ENCODE data around the gene PLCXD1. TPM values are rescaled to one million over a fixed set of nuclear protein-coding genes. Genes with fewer than 3 reads are reported as not detected.
"Not testable (repeated sequence)": the region's sequence is repeated elsewhere in the genome, so short reads cannot be mapped to it uniquely, and the experiment has no call there.

The PLCXD1 gene
- total RNA-seq, 4 donors from 2014 or later, result 2.8 to 19.5 (median 8.1) TPM

GRCh38 chrX:275967-276580, 5.1 kb upstream of the PLCXD1 start:
- Histone ChIP-seq H3K4me1 (peaks cover 4 to 10% of the 10 kb centered on the region in 2 donors), H3K4me3 (peak overlapping the region; percentile 22 to 23), H3K9me3 (no peaks in the 10 kb centered on the region), H3K36me3 (no peaks in the 10 kb centered on the region), H3K27ac (no peak overlapping the region), H3K27me3 (peaks cover 0 to 13% of the 10 kb centered on the region in 2 donors)
- intact Hi-C loops (cut with DNase I; ENCODE audit: low total_unique reads), result no loop called here
- DNase-seq, result peak in 1 of 2 donors; percentile 34
- TF ChIP-seq, protein P1, sequence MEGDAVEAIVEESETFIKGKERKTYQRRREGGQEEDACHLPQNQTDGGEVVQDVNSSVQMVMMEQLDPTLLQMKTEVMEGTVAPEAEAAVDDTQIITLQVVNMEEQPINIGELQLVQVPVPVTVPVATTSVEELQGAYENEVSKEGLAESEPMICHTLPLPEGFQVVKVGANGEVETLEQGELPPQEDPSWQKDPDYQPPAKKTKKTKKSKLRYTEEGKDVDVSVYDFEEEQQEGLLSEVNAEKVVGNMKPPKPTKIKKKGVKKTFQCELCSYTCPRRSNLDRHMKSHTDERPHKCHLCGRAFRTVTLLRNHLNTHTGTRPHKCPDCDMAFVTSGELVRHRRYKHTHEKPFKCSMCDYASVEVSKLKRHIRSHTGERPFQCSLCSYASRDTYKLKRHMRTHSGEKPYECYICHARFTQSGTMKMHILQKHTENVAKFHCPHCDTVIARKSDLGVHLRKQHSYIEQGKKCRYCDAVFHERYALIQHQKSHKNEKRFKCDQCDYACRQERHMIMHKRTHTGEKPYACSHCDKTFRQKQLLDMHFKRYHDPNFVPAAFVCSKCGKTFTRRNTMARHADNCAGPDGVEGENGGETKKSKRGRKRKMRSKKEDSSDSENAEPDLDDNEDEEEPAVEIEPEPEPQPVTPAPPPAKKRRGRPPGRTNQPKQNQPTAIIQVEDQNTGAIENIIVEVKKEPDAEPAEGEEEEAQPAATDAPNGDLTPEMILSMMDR (IDR thresholded peaks at IDR 0.05), result no peak
- TF ChIP-seq POLR2A (IDR thresholded peaks at IDR 0.05), result no peak

DNA sequence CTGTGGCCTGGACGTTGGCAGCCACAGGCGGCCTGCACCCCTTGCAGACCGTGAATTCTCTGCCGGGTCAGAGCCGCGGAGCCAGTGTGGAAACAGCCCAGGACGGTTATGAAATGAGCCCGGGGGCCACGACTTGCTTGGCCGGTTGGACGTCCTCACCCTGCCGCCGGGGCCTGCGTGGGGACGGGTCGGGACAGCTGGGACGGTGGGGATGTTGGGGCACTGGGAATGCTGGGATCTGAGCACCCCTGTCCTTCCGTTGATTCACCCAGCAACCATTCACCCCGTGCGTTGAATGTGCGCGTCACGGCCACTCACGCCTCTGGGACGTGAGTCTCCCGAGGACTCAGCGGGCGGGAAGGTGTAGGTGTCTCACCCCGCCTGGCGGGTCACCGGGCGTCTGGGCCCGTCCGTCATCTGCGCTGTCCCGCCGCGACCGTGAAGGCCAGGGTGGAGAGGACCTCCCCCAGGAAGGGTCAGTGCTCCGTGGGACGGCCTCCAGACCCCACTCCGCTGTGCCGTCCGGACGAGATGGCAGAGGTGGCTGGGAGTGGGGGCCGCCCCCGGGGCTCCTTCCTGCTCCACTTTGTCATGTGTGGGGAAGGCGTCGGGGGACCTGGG, 4.5 kb upstream of the PLCXD1 start:
- peaks cover 4 to 10% of the 10 kb centered on the region in 2 donors for H3K4me1 ChIP-seq
- H3K36me3 ChIP-seq, result no peaks in the 10 kb centered on the region
- peaks cover 0 to 13% of the 10 kb centered on the region in 2 donors for H3K27me3 ChIP-seq
- no peak for DNase-seq
- no peaks in the 10 kb centered on the region for H3K9me3 ChIP-seq
- intact Hi-C loops (cut with DNase I; ENCODE audit: low total_unique reads), result no loop called here
- H3K4me3 ChIP-seq, result peak overlapping the region; percentile 22 to 23
- TF ChIP-seq, protein P1 (IDR thresholded peaks at IDR 0.05), result no peak
- no peak for TF ChIP-seq POLR2A (IDR thresholded peaks at IDR 0.05)
- no peak overlapping the region for H3K27ac ChIP-seq

DNA sequence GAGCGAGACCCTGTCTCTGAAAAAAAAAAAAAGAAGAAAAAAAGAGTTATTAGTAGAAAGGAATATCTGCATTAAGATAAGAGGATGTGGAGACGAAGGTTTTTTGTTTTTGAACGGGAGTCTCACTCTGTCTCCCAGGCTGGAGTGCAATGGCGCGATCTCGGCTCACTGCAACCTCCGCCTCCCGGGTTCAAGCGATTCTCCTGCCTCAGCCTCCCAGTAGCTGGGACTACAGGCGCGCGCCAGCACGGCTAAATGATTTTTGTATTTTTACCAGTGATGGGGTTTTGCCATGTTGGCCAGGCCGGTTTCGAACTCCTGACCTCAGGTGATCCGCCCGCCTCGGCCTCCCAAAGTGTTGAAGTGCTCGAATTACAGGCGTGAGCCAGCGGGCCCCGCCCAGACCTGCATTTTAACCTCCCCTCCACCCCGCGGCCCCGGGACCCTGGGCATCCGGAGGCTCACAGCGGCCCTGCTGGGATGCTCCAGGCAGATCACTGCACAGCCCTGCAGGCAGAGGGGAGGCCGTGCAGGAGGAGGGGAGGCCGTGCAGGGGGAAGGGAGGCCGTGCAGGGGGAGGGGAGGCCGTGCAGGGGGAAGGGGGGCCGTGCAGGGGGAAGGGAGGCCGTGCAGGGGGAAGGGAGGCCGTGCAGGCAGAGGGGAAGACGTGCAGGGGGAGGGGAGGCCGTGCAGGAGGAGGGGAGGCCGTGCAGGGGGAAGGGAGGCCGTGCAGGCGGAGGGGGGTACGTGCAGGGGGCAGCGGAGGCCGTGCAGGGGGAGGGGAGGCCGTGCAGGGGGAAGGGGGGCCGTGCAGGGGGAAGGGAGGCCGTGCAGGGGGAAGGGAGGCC, 1.2 kb upstream of the PLCXD1 start:
- intact Hi-C loops (cut with DNase I; ENCODE audit: low total_unique reads), result loop anchor here (10.0 kb wide), 1 partner anchor 105 kb away; the partner anchor contains the start of gene PPP2R3B

DNA sequence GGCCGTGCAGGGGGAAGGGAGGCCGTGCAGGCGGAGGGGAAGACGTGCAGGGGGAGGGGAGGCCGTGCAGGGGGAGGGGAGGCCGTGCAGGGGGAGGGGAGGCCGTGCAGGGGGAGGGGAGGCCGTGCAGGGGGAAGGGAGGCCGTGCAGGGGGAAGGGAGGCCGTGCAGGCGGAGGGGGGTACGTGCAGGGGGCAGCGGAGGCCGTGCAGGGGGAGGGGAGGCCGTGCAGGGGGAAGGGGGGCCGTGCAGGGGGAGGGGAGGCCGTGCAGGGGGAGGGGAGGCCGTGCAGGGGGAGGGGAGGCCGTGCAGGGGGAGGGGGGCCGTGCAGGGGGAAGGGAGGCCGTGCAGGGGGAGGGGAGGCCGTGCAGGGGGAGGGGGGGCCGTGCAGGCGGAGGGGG, 459 bp upstream of the PLCXD1 start:
- Histone ChIP-seq H3K27me3 (peaks cover 0 to 12% of the 10 kb centered on the region in 2 donors), H3K4me3 (peak overlapping the region in 1 of 2 donors; percentile 28)
- not testable (repeated sequence) for H3K27ac ChIP-seq, H3K4me1 ChIP-seq, H3K9me3 ChIP-seq, DNase-seq, H3K36me3 ChIP-seq
- intact Hi-C loops (cut with DNase I; ENCODE audit: low total_unique reads), result loop anchor here (10.0 kb wide), 1 partner anchor 104 kb away; the partner anchor contains the start of gene PPP2R3B

More for the DNA sequence above, 1.2 kb upstream of the PLCXD1 start:
- not testable (repeated sequence) for H3K36me3 ChIP-seq, H3K4me1 ChIP-seq, H3K9me3 ChIP-seq, H3K27ac ChIP-seq, DNase-seq, H3K4me3 ChIP-seq
- peaks cover 0 to 13% of the 10 kb centered on the region in 2 donors for H3K27me3 ChIP-seq

DNA sequence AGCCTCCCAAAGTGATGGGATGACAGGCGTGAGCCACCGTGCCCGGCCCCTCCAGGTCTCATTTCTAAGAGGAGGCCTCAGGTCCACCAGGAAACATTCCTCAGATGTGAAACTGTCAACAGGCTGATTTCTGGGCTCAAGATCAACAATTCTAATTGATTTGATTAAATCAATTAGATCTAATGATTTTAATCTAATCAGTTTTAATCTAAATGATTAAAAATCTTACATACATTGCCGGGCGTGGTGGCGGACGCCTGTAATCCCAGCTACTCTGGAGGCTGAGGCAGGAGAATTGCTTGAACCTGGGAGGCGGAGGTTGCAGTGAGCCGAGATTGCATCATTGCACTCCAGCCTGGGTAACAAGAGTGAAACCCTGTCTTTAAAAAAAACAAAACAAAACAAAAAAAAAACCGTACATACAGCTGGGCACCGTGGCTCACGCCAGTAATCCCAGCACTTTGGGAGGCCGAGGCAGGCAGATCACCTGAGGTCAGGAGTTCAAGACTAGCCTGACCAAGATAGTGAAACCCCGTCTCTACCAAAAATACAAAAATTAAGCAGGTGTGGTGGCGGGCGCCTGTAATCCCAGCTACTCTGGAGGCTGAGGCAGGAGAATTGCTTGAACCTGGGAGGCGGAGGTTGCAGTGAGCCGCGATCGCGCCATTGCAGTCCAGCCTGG, 960 bp downstream of the PLCXD1 start:
- H3K27me3 ChIP-seq, H3K36me3 ChIP-seq, DNase-seq, H3K4me3 ChIP-seq, H3K4me1 ChIP-seq, H3K9me3 ChIP-seq: not testable (repeated sequence)
- H3K27ac ChIP-seq, result peak overlapping the region in 1 of 2 donors; percentile 45
- intact Hi-C loops (cut with DNase I; ENCODE audit: low total_unique reads), result loop anchor here (10.0 kb wide), 1 partner anchor 103 kb away; the partner anchor contains the start of gene PPP2R3B

DNA sequence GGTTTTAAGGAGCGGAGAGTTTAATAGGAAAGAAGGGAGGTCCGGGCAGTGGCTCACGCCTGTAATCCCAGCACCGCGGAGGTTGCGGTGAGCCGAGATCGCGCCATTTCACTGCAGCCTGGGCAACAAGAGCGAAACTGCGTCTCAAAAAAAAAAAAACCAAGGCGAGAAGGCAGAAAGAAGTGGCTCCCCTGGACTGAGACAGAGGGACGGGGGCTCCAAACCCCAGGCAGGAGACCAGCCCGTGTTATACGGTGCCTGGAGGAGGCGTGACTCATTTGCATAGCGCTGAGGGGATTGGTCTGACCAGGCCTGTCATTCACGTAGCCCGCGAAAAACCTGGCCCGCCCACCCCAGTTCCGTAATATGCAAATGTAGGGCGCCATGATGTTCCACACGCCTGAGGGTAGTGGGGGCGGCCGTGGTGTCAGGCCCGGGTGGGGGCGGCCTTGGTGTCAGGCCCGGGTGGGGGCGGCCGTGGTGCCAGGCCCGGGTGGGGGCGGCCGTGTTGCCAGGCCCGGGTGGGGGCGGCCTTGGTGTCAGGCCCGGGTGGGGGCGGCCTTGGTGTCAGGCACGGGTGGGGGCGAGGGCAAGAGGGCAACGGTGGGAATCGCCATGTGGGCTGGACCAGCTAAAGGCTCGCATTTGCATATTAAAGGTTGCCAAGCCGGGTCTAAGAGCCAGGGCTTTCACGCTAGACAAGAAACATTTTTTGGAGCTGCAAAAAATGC, 2.1 kb downstream of the PLCXD1 start:
- TF ChIP-seq, protein P1 (IDR thresholded peaks at IDR 0.05), result no peak
- TF ChIP-seq POLR2A (IDR thresholded peaks at IDR 0.05), result no peak
- Histone ChIP-seq H3K9me3 (no peaks in the 10 kb centered on the region), H3K27ac (peak overlapping the region; percentile 47 to 70), H3K36me3 (no peaks in the 10 kb centered on the region), H3K4me3 (peak overlapping the region; percentile 34 to 51), H3K27me3 (no peaks in the 10 kb centered on the region), H3K4me1 (no peaks in the 10 kb centered on the region)
- intact Hi-C loops (cut with DNase I; ENCODE audit: low total_unique reads), result loop anchor here (10.0 kb wide), 1 partner anchor 102 kb away; the partner anchor contains the start of gene PPP2R3B
- peak; percentile 85 to 91 for DNase-seq
